Adrenal gland (tissue), 12 donors: ENCODE data around the gene UMPS. TPM values are rescaled to one million over a fixed set of nuclear protein-coding genes. Genes with fewer than 3 reads are reported as not detected.
"Not testable (repeated sequence)": the region's sequence is repeated elsewhere in the genome, so short reads cannot be mapped to it uniquely, and the experiment has no call there.

ENCODE experiments used
- DNase-seq, 7 donors: peaks; one replicate each; pipeline ENCODE4 v3.0.0-alpha.2; 2019 to 2020
- H3K27ac ChIP-seq, 5 donors: fragments of 200-600 bp; sonication (generic) in 4 of 5; 1 replicate in 3 of 5; 2 replicates in 2 of 5; pipeline versions ENCODE4 v1.5.1 to v1.8.0; 2016 to 2020; ENCODE audit warnings: mild to moderate bottlenecking in 1 of 5
- H3K27me3 ChIP-seq: fragments of 200-600 bp; 2 replicates; pipeline ENCODE4 v1.8.0; 2021
- H3K36me3 ChIP-seq, 2 donors: fragments of 200-600 bp; replicated peaks in 1 of 2; 1 replicate in 1 of 2; 2 replicates in 1 of 2; pipeline versions ENCODE4 v1.5.1 to v1.8.0; 2018 to 2022
- H3K4me1 ChIP-seq, 2 donors: fragments of 200-600 bp; replicated peaks in 1 of 2; 1 replicate in 1 of 2; 2 replicates in 1 of 2; pipeline versions ENCODE4 v1.5.1 to v1.8.0; 2018 to 2021
- H3K4me3 ChIP-seq, 4 donors: fragments of 200-600 bp; sonication (generic) in 3 of 4; one replicate each; pipeline ENCODE4 v1.5.1; 2016 to 2018
- H3K9me3 ChIP-seq, 3 donors: fragments of 200-600 bp; sonication (generic) in 1 of 3; replicated peaks in 1 of 3; 1 replicate in 2 of 3; 2 replicates in 1 of 3; pipeline versions ENCODE4 v1.5.1 to v1.8.0; 2016 to 2021
- POLR2A ChIP-seq, 2 donors: fragments of 450-650 bp; IDR thresholded peaks; one replicate each; pipeline ENCODE4 v1.6.1; 2017; ENCODE audit warnings: antibody characterized with exemption in 2 of 2, mild to moderate bottlenecking in 2 of 2, moderate library complexity in 1 of 2
- WGBS, 4 donors: extraction: QIAGEN DNeasy Blood & Tissue Kit in 2 of 4; methylation state at CpG; one replicate each; pipeline versions ENCODE4 v1.1.5 to v1.1.7; 2013 to 2017; 5-methylcytosine and 5-hydroxymethylcytosine counted together
- intact Hi-C, 2 donors: fragments of 100-400 bp; cut with DNase I; formaldehyde crosslinking; loops; one replicate each; pipeline versions ENCODE4 v1.14.1 to v1.15.0; 2022 to 2023
- polyA plus RNA-seq, 3 donors: library from polyadenylated mRNA; stranded (reverse); fragments of 200-250 nt in 2 of 3; fragments of 350-450 nt in 1 of 3; fragmentation: Illumina TruSeq in 1 of 3; extraction: RNeasy Lipid Tissue Mini Kit (QIAGEN cat#74804) in 1 of 3; gene quantifications; one replicate each; pipeline ENCODE4 v1.2.3, GENCODE V29; 2013 to 2014
- total RNA-seq, 9 donors: library from RNA; depleted of rRNA in 4 of 9; stranded (reverse); fragments of >200 nt in 4 of 9; fragments of 120-200 nt in 1 of 9; fragmentation: NEBNext Ultra II Directional in 1 of 9; extraction: Animal tissue kit (Norgen Biotek cat#: 25700) in 1 of 9; gene quantifications; one replicate each; pipeline versions ENCODE4 v1.1.0 to v1.2.4, GENCODE V29; 2013 to 2023
- TF ChIP-seq, protein P1 (sequence below), 6 experiments: fragments of 450-650 bp in 4 of 6; fragments of 200-600 bp in 2 of 6; sonication (generic) in 1 of 6; IDR thresholded peaks; 1 replicate in 5 of 6; 2 replicates in 1 of 6; pipeline versions ENCODE4 v1.5.1 to v1.8.0; 2016 to 2021; ENCODE audit warnings: antibody characterized with exemption in 6 of 6, mild to moderate bottlenecking in 2 of 6, moderate library complexity in 1 of 6
- donor health status: healthy with polysubstance abuse.
- donor health status: Bipolar disorder and iron deficiency.
- donor health status: DM: yes; HTN: yes; CAD: no.
- donor health status: DM: no; HTN: no; CAD: no.
- donor health status: DM: no; HTN: no; CAD: no.
- donor health status: DM: yes; HTN: yes; CAD: no.

UMPS gene
- total and polyA plus RNA-seq, 12 donors: 8.8 to 45.9 (median 26.8) TPM

DNA sequence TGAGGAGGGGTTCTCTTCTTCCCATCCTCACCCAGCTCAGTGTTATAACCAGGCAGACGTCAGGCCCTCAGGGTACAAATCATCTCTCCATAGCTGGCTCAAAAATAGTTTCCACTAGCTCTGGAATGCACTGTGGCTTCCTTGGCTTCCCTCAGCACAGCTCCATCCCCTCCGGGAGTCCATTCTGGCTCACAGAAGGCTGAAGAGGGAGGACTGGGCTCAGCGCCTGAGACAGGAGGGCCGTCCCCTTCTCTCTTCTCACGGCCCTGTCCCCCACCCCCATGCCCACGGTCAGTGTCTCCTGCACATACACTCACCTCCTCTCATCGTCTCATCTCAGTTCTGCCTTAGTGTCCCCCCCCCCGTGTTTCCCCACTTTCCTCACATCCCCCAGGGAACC is 50.1 kb downstream of the UMPS start:
- 39 to 62% (median 54%) methylated on average over 6 to 8 of the region's 8 CpGs for WGBS, 4 donors
- peaks cover 15 to 32% of the 10 kb centered on the region in 2 donors for H3K4me1 ChIP-seq

DNA sequence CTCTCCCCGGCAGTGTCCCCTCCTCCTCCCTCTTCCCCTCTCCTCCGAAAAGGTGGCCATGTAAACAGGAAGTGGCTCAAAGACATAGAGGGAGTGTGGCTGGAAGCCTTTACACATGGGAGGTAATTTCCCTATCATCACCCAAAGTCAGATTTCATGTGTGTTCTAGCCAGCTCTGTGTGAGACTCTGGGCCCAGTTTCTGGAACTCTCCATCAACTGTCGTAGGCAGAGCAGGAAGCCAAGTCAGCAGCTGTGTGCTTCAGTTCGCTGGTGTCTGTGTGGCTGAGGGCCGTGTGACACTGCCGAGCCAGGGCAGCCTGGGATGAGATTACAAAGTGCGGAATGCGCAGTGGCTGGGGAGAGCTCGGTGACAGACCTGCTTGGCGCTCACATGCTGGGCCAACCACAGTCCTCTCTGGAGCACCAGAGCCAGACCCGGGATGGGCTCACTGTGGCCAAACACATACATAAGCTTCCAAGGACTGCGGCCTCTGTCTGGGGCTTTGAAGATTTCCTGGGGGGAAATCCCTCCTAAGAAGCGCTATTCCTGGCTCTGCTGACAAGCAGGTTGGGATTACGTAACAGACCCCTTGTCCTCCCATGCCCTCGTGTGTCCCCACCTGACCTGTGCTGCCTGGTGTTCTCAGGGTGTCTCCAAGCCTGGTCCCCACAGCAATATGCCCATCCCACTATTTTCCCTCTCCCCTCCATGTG is 50.7 kb downstream of the UMPS start:
- DNase-seq: peak; percentile 48 to 92 (median 68)
- Histone ChIP-seq H3K36me3 (no peaks in the 10 kb centered on the region), H3K27ac (peak overlapping the region in 4 of 5 donors; percentile 47 to 73 (median 62)), H3K4me1 (peaks cover 15 to 32% of the 10 kb centered on the region in 2 donors), H3K27me3 (no peaks in the 10 kb centered on the region), H3K4me3 (no peak overlapping the region), H3K9me3 (no peaks in the 10 kb centered on the region)
- WGBS, 4 donors: 37 to 56% (median 40%) methylated on average over 6 to 15 of the region's 15 CpGs
- TF ChIP-seq, protein P1, sequence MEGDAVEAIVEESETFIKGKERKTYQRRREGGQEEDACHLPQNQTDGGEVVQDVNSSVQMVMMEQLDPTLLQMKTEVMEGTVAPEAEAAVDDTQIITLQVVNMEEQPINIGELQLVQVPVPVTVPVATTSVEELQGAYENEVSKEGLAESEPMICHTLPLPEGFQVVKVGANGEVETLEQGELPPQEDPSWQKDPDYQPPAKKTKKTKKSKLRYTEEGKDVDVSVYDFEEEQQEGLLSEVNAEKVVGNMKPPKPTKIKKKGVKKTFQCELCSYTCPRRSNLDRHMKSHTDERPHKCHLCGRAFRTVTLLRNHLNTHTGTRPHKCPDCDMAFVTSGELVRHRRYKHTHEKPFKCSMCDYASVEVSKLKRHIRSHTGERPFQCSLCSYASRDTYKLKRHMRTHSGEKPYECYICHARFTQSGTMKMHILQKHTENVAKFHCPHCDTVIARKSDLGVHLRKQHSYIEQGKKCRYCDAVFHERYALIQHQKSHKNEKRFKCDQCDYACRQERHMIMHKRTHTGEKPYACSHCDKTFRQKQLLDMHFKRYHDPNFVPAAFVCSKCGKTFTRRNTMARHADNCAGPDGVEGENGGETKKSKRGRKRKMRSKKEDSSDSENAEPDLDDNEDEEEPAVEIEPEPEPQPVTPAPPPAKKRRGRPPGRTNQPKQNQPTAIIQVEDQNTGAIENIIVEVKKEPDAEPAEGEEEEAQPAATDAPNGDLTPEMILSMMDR (IDR thresholded peaks at IDR 0.05): no peak
- peak; percentile 23 to 31 for TF ChIP-seq POLR2A (IDR thresholded peaks at IDR 0.05)
- intact Hi-C loops: loop anchor here in 1 of 2 donors (5.0 kb wide), 1 partner anchor 121 kb away; no protein-coding TSS in a partner anchor

More for the DNA sequence above, 50.1 kb downstream of the UMPS start:
- Histone ChIP-seq H3K27ac (peak overlapping the region in 4 of 5 donors; percentile 47 to 73 (median 62)), H3K36me3 (no peaks in the 10 kb centered on the region), H3K9me3 (no peaks in the 10 kb centered on the region), H3K27me3 (no peaks in the 10 kb centered on the region), H3K4me3 (no peak overlapping the region)
- no peak for TF ChIP-seq POLR2A (IDR thresholded peaks at IDR 0.05)
- TF ChIP-seq, protein P1 (IDR thresholded peaks at IDR 0.05): no peak
- DNase-seq: peak in 4 of 7 donors; percentile 37 to 68 (median 47)
- intact Hi-C loops: loop anchor here in 1 of 2 donors (5.0 kb wide), 1 partner anchor 122 kb away; no protein-coding TSS in a partner anchor

GRCh38 chr3:124781476-124782376 is 51.5 kb downstream of the UMPS start:
- peaks cover 15 to 40% of the 10 kb centered on the region in 2 donors for H3K4me1 ChIP-seq
- H3K36me3 ChIP-seq: no peaks in the 10 kb centered on the region
- 71 to 81% (median 75%) methylated on average over 7 to 8 of the region's 8 CpGs for WGBS, 4 donors
- H3K27ac ChIP-seq: peak overlapping the region in 4 of 5 donors; percentile 47 to 73 (median 62)
- H3K9me3 ChIP-seq: no peaks in the 10 kb centered on the region
- H3K4me3 ChIP-seq: no peak overlapping the region
- no peaks in the 10 kb centered on the region for H3K27me3 ChIP-seq
- intact Hi-C loops: loop anchor here in 1 of 2 donors (5.0 kb wide), 1 partner anchor 121 kb away; no protein-coding TSS in a partner anchor
- no peak for DNase-seq
- TF ChIP-seq, protein P1 (IDR thresholded peaks at IDR 0.05): no peak
- no peak for TF ChIP-seq POLR2A (IDR thresholded peaks at IDR 0.05)

DNA sequence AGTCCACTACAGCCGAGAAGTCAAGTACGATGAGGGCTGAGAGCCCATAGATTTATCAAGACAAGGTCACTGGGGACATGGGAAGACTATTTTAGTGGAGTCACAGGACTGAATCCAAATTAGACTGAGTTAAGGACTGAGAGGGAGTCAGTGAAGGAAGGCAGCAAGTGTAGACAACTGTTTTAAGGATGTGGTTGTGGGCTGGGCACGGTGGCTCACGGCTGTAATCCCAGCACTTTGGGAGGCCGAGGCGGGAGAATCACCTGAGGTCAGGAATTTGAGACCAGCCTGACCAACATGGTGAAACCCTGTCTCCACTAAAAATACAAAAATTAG is 52.1 kb downstream of the UMPS start:
- not testable (repeated sequence) for H3K9me3 ChIP-seq, H3K36me3 ChIP-seq, H3K27ac ChIP-seq, H3K4me3 ChIP-seq, H3K27me3 ChIP-seq, DNase-seq
- WGBS, 4 donors: 80 to 93% (median 86%) methylated on average over 6 of the region's 6 CpGs
- intact Hi-C loops: loop anchor here in 1 of 2 donors (5.0 kb wide), 1 partner anchor 120 kb away; no protein-coding TSS in a partner anchor
- H3K4me1 ChIP-seq: peaks cover 19 to 41% of the 10 kb centered on the region in 2 donors
